Measurements from ENCODE around the gene LGALS13.

- TF ChIP-seq CTCF (IDR thresholded peaks at IDR 0.05; ENCODE audit: poor library complexity, severe bottlenecking): no peak
- no peak for TF ChIP-seq REST (IDR thresholded peaks at IDR 0.05; ENCODE audit: borderline replicate concordance)
- TF ChIP-seq EZH2 (IDR thresholded peaks at IDR 0.05; ENCODE audit: borderline replicate concordance, insufficient read depth, low read length, poor library complexity, severe bottlenecking): no peak
- no peak for TF ChIP-seq EP300 (conservative IDR thresholded peaks at IDR 0.05; ENCODE audit: poor library complexity, severe bottlenecking)
- TF ChIP-seq POLR2AphosphoS5 (IDR thresholded peaks at IDR 0.05): no peak
- no peak for TF ChIP-seq SMC3 (conservative IDR thresholded peaks at IDR 0.05; ENCODE audit: poor library complexity)
- TF ChIP-seq TAF1 (IDR thresholded peaks at IDR 0.05; ENCODE audit: low read depth): no peak
Measured at GRCh38 chr19:39590265-39590664, 12.1 kb upstream of the LGALS13 start.
